ENCODE measurements around the gene TCP10L. TPM values are rescaled to one million over a fixed set of nuclear protein-coding genes. Genes with fewer than 3 reads are reported as not detected.

TCP10L gene
- total RNA-seq, 4 donors from 2014 or later = 0.14 to 0.79 TPM; not detected in 2

DNA sequence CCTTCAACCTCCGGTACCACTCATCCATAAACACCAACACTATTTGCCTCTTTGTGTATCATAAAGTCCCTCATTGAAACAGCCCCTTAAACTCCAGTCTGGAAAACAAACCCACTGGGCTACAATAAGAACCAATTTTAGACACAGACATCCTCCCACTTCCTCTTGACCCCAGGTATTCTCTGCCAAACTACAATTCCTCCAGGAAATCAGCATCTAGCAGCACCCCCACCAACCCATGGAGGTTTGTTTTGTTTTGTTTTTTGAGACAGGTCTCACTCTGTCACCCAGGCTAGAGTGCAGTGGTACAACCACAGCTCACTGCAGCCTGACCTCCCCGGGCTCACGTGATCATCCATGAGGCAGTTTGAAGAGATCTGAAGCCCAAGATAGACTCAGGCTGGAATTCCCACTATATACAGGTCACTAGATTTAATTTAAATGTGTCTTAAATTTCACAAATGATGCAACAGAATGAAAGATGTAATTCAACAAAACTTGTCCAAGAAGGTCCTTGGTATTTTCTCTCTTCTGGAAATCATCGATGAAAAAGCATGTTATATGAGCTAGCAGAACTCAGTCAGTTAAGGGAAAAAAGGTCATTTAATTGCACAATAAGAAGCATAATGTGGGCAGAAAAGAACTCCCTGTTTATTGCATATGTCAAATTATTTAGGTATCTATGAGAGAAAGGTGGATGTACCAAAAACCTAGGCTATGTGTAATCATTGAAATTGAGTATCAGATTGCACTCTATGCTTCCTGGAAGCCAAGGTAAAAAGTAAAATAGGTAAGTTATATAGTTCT lies 30.3 kb downstream of the TCP10L start:
- no peaks in the 10 kb centered on the region for H3K27me3 ChIP-seq
- no peak for TF ChIP-seq POLR2AphosphoS5 (IDR thresholded peaks at IDR 0.05)
- no peaks in the 10 kb centered on the region for H3K9me3 ChIP-seq
- no peak overlapping the region for H3K27ac ChIP-seq
- no peaks in the 10 kb centered on the region for H3K4me1 ChIP-seq
- intact Hi-C loops (cut with DNase I; ENCODE audit: low total_unique reads) = no loop called here
- 98% methylated on average over 4 of the region's 4 CpGs for WGBS, 2 donors (ENCODE audit: low coverage in 1 of 2)
- no peak overlapping the region for H3K4me3 ChIP-seq
- no peak for DNase-seq
- in situ Hi-C loops (cut with MboI; ENCODE audit: low pct_ligation_motif_present in 1 of 4, low pct_unique_long_range_greater_than_20kb in 1 of 4, low sequenced_read_pairs in 3 of 4) = loop anchor here in 1 of 4 donors (25.0 kb wide), 1 partner anchor 143 kb away; the partner anchor contains the start of gene EVA1C
- no peaks in the 10 kb centered on the region for H3K36me3 ChIP-seq

DNA sequence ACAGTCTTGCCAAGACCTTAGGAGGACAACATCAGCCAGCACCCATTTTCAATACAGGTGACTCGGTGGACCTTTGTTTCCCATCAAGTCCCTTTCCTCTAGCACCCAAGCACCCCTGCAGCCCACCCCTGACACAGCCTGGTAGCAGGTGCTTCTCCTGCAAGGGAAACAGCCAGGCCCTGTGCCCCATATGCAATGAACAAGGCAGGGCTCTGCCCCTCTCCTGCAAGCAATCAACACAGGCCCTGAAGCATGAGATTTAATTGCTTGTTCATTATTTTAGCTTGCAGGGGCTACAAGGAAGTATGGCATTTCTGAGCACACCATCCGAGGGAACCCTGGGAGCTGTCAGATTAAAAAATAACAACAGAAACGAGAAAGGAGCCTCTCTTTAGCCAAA lies 35.4 kb downstream of the TCP10L start:
- Histone ChIP-seq H3K27ac (no peak overlapping the region), H3K9me3 (no peaks in the 10 kb centered on the region), H3K4me1 (no peaks in the 10 kb centered on the region), H3K4me3 (no peak overlapping the region), H3K27me3 (no peaks in the 10 kb centered on the region), H3K36me3 (no peaks in the 10 kb centered on the region)
- TF ChIP-seq POLR2AphosphoS5 (IDR thresholded peaks at IDR 0.05) (no peak), POLR2A (IDR thresholded peaks at IDR 0.05) (no peak), EP300 (IDR thresholded peaks at IDR 0.05; ENCODE audit: low read depth) (no peak)
- TF ChIP-seq, protein P1, sequence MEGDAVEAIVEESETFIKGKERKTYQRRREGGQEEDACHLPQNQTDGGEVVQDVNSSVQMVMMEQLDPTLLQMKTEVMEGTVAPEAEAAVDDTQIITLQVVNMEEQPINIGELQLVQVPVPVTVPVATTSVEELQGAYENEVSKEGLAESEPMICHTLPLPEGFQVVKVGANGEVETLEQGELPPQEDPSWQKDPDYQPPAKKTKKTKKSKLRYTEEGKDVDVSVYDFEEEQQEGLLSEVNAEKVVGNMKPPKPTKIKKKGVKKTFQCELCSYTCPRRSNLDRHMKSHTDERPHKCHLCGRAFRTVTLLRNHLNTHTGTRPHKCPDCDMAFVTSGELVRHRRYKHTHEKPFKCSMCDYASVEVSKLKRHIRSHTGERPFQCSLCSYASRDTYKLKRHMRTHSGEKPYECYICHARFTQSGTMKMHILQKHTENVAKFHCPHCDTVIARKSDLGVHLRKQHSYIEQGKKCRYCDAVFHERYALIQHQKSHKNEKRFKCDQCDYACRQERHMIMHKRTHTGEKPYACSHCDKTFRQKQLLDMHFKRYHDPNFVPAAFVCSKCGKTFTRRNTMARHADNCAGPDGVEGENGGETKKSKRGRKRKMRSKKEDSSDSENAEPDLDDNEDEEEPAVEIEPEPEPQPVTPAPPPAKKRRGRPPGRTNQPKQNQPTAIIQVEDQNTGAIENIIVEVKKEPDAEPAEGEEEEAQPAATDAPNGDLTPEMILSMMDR (IDR thresholded peaks at IDR 0.05) = no peak
- DNase-seq = no peak
- intact Hi-C loops (cut with DNase I; ENCODE audit: low total_unique reads) = no loop called here
- in situ Hi-C loops (cut with MboI; ENCODE audit: low pct_ligation_motif_present in 1 of 4, low pct_unique_long_range_greater_than_20kb in 1 of 4, low sequenced_read_pairs in 3 of 4) = loop anchor here in 1 of 4 donors (25.0 kb wide), 1 partner anchor 138 kb away; the partner anchor contains the start of gene EVA1C
- 29 to 62% methylated on average over 1 to 3 of the region's 3 CpGs for WGBS, 2 donors (ENCODE audit: low coverage in 1 of 2)

DNA sequence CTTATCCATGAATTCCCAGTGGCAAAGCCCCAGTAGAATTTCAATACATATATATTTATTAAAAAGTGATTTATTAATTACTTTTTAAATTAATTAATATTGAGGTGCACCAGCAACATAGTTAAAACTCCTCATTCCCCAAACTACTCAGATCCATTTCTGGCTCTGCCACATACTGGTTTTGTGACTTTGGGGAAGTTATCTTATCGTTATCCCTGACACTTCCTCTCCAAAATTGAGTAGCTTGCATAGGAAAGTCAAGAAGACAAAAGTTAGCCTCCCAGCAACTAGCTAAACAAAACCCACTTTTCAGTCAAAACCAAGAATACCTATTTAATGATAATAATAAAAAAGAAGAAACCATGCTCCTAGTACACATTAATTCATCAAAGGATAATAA lies 35.9 kb downstream of the TCP10L start:
- intact Hi-C loops (cut with DNase I; ENCODE audit: low total_unique reads) (no loop called here), in situ Hi-C loops (cut with MboI; ENCODE audit: low pct_ligation_motif_present in 1 of 4, low pct_unique_long_range_greater_than_20kb in 1 of 4, low sequenced_read_pairs in 3 of 4) (no loop called here)
- H3K36me3 ChIP-seq = no peaks in the 10 kb centered on the region
- 61 to 63% methylated on average over 1 of the region's 1 CpG for WGBS, 2 donors (ENCODE audit: low coverage in 1 of 2)
- H3K27me3 ChIP-seq = no peaks in the 10 kb centered on the region
- no peak for DNase-seq
- no peak overlapping the region for H3K4me3 ChIP-seq
- H3K4me1 ChIP-seq = no peaks in the 10 kb centered on the region
- no peaks in the 10 kb centered on the region for H3K9me3 ChIP-seq
- no peak overlapping the region for H3K27ac ChIP-seq
- TF ChIP-seq EP300 (IDR thresholded peaks at IDR 0.05; ENCODE audit: low read depth) (no peak), POLR2AphosphoS5 (IDR thresholded peaks at IDR 0.05) (no peak), POLR2A (IDR thresholded peaks at IDR 0.05) (no peak)
- TF ChIP-seq, protein P1 (IDR thresholded peaks at IDR 0.05) = no peak

DNA sequence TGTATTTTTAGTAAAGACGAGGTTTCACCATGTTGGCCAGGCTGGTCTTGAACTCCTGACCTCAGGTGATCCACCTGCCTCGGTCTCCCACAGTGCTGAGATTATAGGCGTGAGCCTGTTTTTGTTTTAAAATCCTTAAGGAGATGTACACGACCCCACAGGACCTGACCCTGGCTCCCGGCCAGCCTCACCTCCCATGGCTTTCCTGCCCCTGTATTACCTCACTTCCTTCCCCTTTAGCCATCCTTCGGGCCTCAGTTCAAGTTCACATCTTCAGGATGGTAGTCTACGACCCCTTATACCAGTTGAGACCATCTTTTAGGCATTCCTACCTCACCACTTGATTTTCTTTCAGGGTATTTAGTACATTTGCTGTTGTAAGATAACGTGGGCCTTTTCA lies 36.3 kb downstream of the TCP10L start:
- Histone ChIP-seq H3K27me3 (no peaks in the 10 kb centered on the region), H3K4me1 (no peaks in the 10 kb centered on the region), H3K27ac (no peak overlapping the region), H3K9me3 (no peaks in the 10 kb centered on the region), H3K36me3 (no peaks in the 10 kb centered on the region), H3K4me3 (no peak overlapping the region)
- 60 to 71% methylated on average over 1 to 8 of the region's 8 CpGs for WGBS, 2 donors (ENCODE audit: low coverage in 1 of 2)
- no peak for TF ChIP-seq POLR2AphosphoS5 (IDR thresholded peaks at IDR 0.05)
- TF ChIP-seq, protein P1 (IDR thresholded peaks at IDR 0.05) = no peak
- TF ChIP-seq EP300 (IDR thresholded peaks at IDR 0.05; ENCODE audit: low read depth) = no peak
- no peak for TF ChIP-seq POLR2A (IDR thresholded peaks at IDR 0.05)
- in situ Hi-C loops (cut with MboI; ENCODE audit: low pct_ligation_motif_present in 1 of 4, low pct_unique_long_range_greater_than_20kb in 1 of 4, low sequenced_read_pairs in 3 of 4) (no loop called here), intact Hi-C loops (cut with DNase I; ENCODE audit: low total_unique reads) (no loop called here)
- DNase-seq = no peak

Measured in transverse colon (tissue), 4 donors.